ENCODE results near the gene DNAJB1. TPM values are rescaled to one million over a fixed set of nuclear protein-coding genes. Genes with fewer than 3 reads are reported as not detected.

DNAJB1 gene
- total RNA-seq, result 66.3 and 71.5 TPM in 2 replicates

DNA sequence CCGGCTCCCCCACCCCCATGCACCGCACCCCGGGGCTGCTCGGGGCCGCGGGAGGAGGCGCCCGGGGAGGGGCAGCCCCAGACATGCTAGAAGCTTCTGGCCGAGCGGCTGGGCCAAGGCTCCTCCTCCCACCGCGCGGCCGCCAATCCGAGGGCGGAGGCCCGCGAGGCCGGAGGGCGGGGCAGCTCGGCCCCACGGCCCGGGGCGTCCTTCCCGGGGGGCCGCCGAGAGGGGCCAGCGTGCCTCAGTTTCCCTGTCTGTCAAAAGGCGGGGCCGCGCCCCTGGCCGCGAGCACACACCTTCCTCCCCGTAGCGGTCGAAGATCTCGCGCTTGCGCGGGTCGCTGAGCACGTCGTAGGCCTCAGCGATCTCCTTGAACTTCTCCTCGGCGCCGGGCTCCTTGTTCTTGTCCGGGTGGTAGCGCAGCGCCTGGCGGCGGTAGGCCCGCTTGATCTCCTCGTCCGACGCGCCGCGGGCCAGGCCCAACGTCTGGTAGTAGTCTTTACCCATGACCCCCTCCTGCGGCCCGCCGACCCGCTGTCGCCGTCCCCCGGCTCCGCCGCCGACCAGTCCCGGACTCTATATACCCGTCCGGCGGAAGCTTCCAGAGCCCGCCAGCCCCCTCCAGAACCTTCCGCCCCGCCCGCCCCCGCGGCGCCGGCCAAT lies at the start of gene DNAJB1:
Gene DNAJB1, minus strand, starts transcription at position 558 of the 666 bp plus-strand sequence. Its CDS starts 48 bp downstream, at position 510.

DNA sequence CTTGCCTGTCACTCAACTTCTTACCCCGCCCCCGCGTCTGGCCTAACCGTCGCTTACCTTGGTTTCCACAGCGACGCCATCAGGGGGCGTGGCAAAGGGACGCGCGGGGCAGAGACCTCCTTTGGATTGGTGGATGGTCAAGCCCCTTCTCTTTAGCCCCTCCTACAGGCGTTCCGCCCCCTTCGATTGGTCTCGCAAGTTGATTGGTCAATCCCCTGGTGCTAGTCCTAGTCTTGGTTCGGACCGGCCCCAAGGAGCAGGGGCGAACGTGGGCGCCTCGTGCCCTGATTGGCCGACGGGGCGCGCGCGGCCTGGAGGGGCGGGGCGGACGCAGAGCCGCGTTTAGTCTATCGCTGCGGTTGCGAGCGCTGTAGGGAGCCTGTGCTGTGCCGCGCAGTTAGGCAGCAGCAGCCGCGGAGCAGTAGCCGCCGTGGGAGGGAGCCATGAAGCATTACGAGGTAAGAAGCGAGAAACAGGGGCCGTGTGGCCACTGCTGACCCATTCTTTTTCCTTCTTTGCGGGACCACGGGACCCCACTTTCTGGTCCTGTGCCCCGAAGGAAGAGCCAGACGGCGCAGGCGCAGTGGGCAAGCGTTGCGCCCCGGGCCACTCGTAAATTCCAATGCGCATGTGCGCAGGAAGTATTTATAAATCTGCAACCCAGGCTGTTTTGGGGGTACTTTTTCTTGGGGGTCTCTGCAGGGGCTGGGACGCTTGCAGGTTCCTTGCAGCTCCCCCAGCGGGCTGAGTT lies 11.2 kb upstream of the DNAJB1 start, which contains the start of gene TECR:
Gene TECR, plus strand, starts transcription at position 341 of the 751 bp plus-strand sequence. Its CDS starts 103 bp downstream, at position 444.

DNA sequence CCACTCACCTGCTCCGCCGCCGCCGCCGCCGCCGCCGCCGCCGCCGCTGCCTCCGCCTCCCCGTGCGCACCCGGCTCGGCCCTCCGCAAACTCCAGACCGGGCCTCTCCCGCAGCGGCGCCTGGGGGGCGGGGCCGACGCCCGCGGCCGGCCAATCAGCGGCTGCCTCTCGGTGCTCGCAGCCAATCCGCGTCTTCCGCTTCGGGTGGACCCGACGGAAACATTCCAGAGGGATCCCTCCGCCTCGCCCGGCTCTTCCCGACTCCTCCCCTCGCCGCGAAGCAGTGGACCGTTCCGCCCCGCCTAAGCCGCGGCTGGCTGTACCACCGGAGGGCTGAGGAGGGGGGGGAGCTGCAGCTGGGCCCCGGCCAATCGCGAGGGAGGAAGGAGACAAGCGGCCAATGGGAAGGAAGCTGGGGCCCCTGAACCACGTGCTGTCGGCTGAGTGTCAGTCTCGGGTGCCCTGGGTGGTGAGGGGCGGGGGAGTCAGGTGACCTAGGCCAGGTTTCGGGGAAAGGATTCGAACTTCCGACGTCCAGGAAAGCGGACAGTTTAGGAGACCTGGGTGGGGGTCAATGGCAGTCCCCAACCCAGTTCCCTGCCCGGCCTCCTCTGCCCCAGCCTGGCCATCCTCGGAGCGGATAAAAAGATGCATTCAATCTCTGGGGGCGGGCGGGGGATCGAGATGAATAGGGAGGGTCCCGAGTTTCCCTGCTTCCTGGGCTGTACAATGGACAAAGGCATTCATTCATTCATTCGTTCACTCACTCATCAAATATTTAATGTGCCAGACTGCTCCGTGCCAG lies 22.0 kb downstream of the DNAJB1 start, which contains the start of gene GIPC1:
Gene GIPC1, minus strand, starts transcription at position 99 of the 805 bp plus-strand sequence. CDS start 13,151 bp downstream, outside the sequence.

DNA sequence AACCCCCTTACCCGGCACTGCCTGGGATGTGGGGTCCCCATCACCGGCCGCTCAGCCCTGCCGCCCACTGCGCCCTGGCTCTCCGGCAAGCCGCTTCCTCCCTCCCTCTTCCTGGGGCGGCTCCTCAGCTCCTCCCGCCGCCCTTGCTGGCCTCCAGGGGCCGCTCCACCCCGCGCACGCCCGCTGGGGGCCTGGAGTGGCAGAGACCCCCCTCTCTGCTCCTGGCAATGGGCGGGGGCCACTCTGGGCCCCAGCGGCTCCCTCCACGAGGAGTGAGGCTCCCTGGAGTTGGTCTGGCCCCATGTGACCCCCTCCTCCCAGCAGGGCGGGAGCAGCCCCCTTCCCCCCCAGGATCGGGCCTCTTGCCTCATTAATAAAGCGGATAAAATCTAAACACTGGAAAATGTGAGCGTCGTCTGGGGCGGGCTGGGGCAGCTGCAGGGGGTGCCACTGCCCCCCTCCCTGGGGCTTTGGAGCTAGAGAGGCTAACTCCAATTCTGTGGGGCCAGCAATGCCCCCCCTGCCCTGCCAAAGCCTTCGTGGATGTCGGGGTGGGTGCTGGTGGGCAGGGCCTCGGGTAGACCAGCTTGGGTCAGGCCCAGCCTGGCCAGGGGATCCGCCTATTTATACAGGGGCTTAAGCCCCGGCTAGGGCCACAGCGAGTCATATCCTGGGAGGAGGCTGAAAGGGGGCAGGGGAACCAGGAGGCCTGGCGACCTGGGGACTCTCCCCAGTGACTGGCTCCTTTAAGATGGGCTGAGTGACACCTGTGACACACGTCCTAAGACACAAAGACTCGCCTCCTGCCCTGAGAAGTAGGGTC lies 42.7 kb downstream of the DNAJB1 start, which contains the start of gene PTGER1:
Gene PTGER1, minus strand, starts transcription at position 104 of the 823 bp plus-strand sequence. CDS start 1,034 bp downstream, outside the sequence.

Other genes starting within 250 kb of the DNAJB1 start
- 65.6 and 71.4 TPM in 2 replicates for gene ADGRE5, start 137.0 kb downstream of the DNAJB1 start, total RNA-seq
- 51.3 and 92.7 TPM in 2 replicates for gene DDX39A, start 99.1 kb downstream of the DNAJB1 start, total RNA-seq
- gene PKN1, start 85.1 kb downstream of the DNAJB1 start, total RNA-seq, result 83.2 and 134 TPM in 2 replicates
- gene PTGER1, start 43.0 kb downstream of the DNAJB1 start, total RNA-seq, result 3.9 and 15.1 TPM in 2 replicates
- gene GIPC1, start 22.3 kb downstream of the DNAJB1 start, total RNA-seq, result 73.1 and 112 TPM in 2 replicates
- gene TECR, start 11.2 kb upstream of the DNAJB1 start, total RNA-seq, result 84.4 and 91.8 TPM in 2 replicates
- gene NDUFB7, start 53.7 kb upstream of the DNAJB1 start, total RNA-seq, result 289 and 360 TPM in 2 replicates
- not detected in 2 replicates for gene CLEC17A, start 64.7 kb upstream of the DNAJB1 start, total RNA-seq
- gene ADGRE3, start 156.4 kb upstream of the DNAJB1 start, total RNA-seq, result not detected in 2 replicates
- gene ZNF333, start 171.7 kb upstream of the DNAJB1 start, total RNA-seq, result 10.1 and 23.4 TPM in 2 replicates

Measured in epithelial cell of alveolus of lung (primary cell).